ENCODE data around the gene SAMD11.

- TF ChIP-seq CTCF (IDR thresholded peaks at IDR 0.05) (no peak), POLR2A (IDR thresholded peaks at IDR 0.05) (no peak)
Measured at GRCh38 chr1:973459-974292, 50.0 kb downstream of the SAMD11 start.
